NCI-H1436 (cell line): ENCODE measurements around the gene MLLT3.

Experiments
- DNase-seq: peaks from one replicate; lab custom pipeline; 2025; lab: John Stamatoyannopoulos, UW

MLLT3 gene

GRCh38 chr9:20340511-20340861, 281.8 kb downstream of the MLLT3 start:
- no peak for DNase-seq

- DNase-seq = no peak
Observed at GRCh38 chr9:20335668-20336332, 286.5 kb downstream of the MLLT3 start.

DNA sequence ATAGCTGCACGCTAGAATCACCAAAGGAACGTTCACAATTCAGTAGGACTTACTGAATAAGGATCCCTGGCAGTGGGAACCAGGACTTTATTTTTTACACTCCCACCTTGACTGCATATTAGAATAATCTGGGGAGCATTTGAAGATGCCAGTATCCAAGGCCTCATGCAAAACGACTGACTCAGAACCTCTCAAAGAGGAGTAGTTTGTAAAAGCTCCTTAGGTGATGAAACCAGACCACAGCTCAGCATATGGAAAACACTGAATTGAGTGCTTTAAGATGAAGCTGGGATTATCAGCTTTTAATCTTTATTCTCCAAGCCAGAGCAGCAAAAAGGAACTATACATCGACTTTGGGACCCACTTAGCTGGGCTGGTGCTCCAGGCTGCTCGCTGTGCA, 288.3 kb downstream of the MLLT3 start:
- DNase-seq = no peak

GRCh38 chr9:20331095-20331685, 291.1 kb downstream of the MLLT3 start:
- DNase-seq = no peak

- DNase-seq = no peak
Observed at GRCh38 chr9:20330688-20331087, 291.6 kb downstream of the MLLT3 start.

DNA sequence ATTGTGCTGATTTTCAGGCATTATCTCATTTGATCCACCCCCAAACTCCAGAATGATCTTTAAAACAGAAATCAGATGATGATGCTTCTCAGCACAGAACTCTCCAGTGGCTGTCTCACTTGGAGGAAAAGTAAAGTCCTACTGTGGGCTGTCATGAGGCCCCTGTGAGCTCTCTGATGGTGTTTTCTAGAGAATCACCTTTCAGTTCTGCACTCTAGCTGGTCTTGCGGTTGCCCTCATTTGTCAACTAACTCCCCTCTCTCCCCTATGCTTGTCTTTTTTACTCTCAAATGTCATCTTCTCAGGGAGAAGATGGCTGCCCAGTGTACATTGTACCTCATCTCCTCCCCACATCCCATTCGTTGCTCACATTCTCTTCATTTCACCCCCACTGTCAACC, 295.8 kb downstream of the MLLT3 start:
- DNase-seq = no peak

DNA sequence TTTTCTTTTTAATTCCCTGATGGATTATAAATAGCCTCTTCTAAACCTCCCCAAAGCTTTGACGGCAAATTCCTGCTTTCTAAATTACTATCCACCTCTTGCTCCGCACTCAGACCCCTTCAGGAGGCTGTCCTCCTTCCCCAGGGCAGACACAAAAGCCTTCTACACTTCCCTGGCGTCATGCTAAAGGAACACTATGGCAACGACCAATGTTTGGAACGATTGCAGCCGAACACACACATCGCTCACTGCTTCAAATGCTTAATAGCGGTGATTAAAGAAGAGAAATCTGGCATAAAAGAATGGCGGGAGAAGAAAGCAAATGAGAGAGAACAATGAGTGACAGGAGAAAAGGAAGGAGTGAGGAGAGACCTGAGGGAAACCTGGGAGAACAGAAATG, 297.3 kb downstream of the MLLT3 start:
- DNase-seq = no peak

DNA sequence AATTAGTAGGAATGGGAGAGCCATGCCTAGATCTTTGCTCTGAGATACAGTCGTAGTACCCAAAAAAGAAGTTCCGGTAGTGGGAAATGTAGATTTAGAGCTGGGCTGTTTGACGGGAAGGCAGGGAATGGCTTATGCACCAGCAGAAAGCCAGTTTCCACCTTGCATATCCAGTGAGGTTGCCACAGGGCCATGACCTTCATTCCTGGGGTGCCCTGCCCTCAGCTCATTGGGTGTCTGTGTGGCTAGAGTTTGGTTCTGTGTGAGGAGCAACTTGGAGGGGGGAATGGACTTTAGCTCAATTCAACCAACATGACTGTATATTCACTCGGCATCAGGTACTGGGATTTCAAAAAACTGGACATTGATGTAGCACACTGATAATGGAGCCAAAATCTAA, 300.1 kb downstream of the MLLT3 start:
- no peak for DNase-seq

DNA sequence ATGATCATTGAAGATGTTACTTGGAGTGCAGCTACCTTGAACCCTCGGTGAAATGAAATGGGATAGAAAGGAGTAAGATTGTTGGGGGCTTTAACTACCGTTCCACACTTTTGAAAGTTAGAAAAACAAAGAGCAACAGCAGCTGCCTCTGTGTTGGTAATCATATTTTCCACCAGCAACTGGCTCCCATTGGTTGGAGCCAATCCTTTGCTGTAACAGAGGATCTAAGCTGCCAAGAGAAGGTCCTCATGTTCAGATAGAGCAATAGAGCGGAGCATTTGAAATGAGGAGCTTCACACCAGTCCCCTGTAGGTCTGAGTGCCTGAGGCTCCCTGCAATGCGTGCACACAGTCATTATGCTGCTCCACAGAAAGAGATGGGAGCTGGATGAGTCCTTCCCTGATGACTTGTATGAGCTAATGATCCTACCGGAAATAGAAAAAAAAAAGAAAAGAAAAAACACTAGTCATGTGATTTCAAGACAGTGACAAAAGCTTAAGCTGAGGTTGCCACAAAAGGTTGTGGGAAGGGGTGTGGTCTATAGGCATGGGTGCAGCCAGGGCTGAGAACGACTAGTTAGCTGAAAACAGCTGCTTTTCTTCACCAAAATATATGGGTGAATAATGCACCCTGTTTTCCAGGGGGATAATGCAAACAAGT, 300.7 kb downstream of the MLLT3 start:
- no peak for DNase-seq

GRCh38 chr9:20320921-20321320, 301.4 kb downstream of the MLLT3 start:
- DNase-seq = no peak

- DNase-seq = peak; percentile 73
Observed at GRCh38 chr9:20319641-20320337, 302.5 kb downstream of the MLLT3 start.

DNA sequence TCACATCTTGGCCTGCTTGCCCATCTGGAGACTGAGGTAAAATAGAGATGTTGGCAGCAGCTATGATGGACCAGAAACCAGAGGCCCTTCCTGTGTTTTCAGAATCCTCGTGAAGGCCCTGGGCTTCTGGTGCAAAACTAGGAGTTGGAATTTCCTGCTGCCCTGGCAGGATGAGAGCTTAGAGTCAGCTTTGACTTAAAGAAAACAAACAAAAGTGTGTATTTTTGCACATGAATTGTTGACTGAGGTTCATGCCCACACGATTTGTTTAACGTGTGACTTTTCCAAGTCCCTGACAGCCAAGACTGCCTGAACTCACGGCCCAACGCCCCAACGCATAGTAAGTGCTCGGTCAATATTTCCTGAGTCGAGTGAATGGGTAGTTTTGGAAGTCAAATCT, 303.1 kb downstream of the MLLT3 start:
- DNase-seq = no peak

- DNase-seq = no peak
Observed at GRCh38 chr9:20317701-20318100, 304.6 kb downstream of the MLLT3 start.

- no peak for DNase-seq
Observed at GRCh38 chr9:20316372-20316771, 305.9 kb downstream of the MLLT3 start.

DNA sequence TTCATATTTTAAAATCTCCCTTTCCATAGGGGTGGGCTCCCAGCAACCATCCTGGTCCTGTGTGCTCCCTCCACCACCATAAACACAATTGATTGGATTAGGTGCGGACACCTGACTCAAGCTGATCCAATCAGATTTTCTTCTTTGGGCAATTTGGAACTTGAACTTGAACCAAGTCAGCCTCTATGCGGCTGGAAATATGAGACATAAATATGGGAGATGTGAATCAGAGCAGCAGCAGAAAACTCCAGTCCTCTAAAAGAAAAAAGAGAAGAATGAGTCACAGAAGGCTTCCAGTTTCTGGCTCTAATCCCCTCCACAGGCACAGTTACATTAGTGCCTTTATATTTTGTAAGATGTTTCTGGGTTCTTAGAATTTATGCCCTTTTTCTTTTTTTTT, 306.6 kb downstream of the MLLT3 start:
- no peak for DNase-seq

DNA sequence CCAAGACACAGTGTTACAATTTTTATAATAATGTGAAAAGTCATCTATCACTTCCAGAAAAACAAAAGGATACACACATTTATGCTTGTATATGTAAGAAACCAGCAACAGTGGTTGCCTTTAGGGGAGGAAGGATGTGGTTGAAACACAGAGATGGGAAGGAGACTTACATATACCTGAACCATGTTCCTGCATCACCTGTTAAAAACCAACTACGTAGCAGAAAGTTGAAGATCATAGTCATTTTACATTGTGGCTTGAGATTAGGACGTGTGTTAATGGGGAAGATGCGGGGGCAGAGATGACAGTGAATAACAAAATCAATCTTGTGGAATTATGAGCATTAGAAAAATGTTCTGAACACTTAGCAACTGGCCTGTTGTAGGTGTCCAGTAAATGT, 307.3 kb downstream of the MLLT3 start:
- DNase-seq = no peak

DNA sequence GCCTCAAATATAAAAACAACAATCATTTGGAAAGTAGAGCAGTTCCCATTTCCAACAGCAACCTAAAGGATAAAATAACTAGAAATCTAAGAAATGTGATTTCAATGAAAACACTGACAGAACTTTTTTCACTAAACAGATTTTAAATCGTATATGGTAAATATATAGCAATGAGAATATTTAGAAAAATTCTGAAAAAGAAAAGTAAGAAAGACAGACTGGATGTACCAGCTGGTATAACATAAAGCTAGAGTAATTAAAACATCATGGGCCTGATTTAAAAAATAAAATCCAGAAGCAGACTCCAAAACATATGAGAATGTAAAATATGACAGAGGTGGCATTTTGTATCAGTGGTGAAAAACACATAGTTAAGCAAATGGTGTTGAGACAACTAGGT, 308.9 kb downstream of the MLLT3 start:
- DNase-seq = no peak

GRCh38 chr9:20312732-20313131, 309.6 kb downstream of the MLLT3 start:
- DNase-seq = no peak

DNA sequence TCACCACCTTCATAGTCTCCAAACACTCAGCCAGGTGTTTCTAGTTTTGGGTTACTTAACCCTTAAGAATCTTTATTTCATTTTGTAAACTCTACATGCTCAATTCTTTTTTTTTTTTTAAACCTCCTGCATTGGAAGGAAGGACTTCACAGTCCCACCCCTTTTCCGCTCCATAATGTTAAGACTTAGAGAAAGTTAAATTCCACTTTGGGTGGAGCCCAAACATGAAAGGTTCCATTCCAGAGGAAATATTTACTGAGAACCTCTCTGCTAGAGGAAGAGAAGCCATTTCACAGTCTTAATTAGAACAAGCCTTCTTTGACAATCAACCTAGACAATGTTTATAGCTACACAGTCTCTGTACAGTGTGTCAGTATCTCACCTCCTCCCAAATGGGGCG, 312.3 kb downstream of the MLLT3 start:
- DNase-seq = no peak

GRCh38 chr9:20309124-20309523, 313.2 kb downstream of the MLLT3 start:
- DNase-seq = no peak

GRCh38 chr9:20307621-20308020, 314.7 kb downstream of the MLLT3 start:
- DNase-seq = no peak

GRCh38 chr9:20305452-20305851, 316.8 kb downstream of the MLLT3 start:
- no peak for DNase-seq

GRCh38 chr9:20303996-20304395, 318.3 kb downstream of the MLLT3 start:
- no peak for DNase-seq
